ENCODE data around the gene PRH1.

PRH1 gene

GRCh38 chr12:10853776-10854175 is 30.3 kb downstream of the PRH1 start:
- H3K9me3 ChIP-seq = no peaks in the 10 kb centered on the region; the same call in 1 of the 2 replicates
- no peaks in the 10 kb centered on the region for H3K4me1 ChIP-seq
- H3K4me3 ChIP-seq (ENCODE audit: low read depth, low read length) = no peak overlapping the region
- TF ChIP-seq, protein P1, sequence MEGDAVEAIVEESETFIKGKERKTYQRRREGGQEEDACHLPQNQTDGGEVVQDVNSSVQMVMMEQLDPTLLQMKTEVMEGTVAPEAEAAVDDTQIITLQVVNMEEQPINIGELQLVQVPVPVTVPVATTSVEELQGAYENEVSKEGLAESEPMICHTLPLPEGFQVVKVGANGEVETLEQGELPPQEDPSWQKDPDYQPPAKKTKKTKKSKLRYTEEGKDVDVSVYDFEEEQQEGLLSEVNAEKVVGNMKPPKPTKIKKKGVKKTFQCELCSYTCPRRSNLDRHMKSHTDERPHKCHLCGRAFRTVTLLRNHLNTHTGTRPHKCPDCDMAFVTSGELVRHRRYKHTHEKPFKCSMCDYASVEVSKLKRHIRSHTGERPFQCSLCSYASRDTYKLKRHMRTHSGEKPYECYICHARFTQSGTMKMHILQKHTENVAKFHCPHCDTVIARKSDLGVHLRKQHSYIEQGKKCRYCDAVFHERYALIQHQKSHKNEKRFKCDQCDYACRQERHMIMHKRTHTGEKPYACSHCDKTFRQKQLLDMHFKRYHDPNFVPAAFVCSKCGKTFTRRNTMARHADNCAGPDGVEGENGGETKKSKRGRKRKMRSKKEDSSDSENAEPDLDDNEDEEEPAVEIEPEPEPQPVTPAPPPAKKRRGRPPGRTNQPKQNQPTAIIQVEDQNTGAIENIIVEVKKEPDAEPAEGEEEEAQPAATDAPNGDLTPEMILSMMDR (IDR thresholded peaks at IDR 0.05; ENCODE audit: low read depth, low read length) = no peak
- DNase-seq = no peak
- H3K27me3 ChIP-seq = no peaks in the 10 kb centered on the region
- 0 out of 2 replicates have a peak, but pooled peaks cover 3% of the 10 kb centered on the region for H3K36me3 ChIP-seq

DNA sequence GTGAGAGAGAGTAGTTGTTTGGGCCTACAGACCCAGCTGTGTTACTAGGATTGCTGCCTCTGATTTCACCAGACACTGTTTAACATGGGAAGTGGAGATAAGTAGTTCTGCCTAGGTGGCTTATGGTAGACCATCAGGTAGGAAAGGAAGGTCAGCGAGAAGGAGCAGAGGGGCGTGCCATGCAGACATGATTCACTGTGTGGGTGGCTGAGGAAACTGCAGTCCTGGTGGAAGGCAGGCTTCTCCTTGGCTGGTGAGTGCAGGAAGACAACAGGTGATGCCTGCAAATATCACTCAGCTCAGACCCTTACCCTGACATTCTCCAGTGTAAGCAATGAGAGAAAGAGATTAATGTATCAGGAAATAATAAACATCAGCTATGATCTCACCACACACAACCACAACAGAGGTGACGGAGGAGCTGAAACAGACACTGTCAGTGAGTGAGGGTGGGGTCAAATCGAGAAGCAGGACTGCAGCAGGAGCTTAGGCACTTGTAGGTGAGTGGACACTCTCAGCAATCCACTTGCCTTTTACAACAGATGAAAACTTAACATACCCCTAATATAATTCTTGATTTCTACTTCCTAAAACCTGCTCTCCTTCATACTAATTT is 32.7 kb downstream of the PRH1 start:
- H3K27me3 ChIP-seq = no peaks in the 10 kb centered on the region

GRCh38 chr12:10849425-10849878 is 34.6 kb downstream of the PRH1 start, which contains the start of gene PRR4:
PRR4 (minus strand) TSS chr12:10849475; CDS start chr12:10849437, 38 bp downstream.
- H3K4me1 ChIP-seq = no peaks in the 10 kb centered on the region
- H3K9me3 ChIP-seq = no peaks in the 10 kb centered on the region
- H3K27me3 ChIP-seq = no peaks in the 10 kb centered on the region
- TF ChIP-seq, protein P1 (IDR thresholded peaks at IDR 0.05; ENCODE audit: low read depth, low read length) = no peak
- H3K36me3 ChIP-seq = no peaks in the 10 kb centered on the region
- no peak within 1 kb of the TSS for H3K4me3 ChIP-seq (ENCODE audit: low read depth, low read length)
- DNase-seq = no peak

More for the DNA sequence above, 32.7 kb downstream of the PRH1 start:
- H3K9me3 ChIP-seq = no peaks in the 10 kb centered on the region
- TF ChIP-seq, protein P1 (IDR thresholded peaks at IDR 0.05; ENCODE audit: low read depth, low read length) = no peak
- H3K4me3 ChIP-seq (ENCODE audit: low read depth, low read length) = no peak overlapping the region
- H3K4me1 ChIP-seq = no peaks in the 10 kb centered on the region
- no peak for DNase-seq
- no peaks in the 10 kb centered on the region for H3K36me3 ChIP-seq

GRCh38 chr12:10847744-10848143 is 36.3 kb downstream of the PRH1 start:
- TF ChIP-seq, protein P1 (IDR thresholded peaks at IDR 0.05; ENCODE audit: low read depth, low read length) = no peak
- no peaks in the 10 kb centered on the region for H3K4me1 ChIP-seq
- H3K4me3 ChIP-seq (ENCODE audit: low read depth, low read length) = no peak overlapping the region
- H3K9me3 ChIP-seq = no peaks in the 10 kb centered on the region
- no peaks in the 10 kb centered on the region for H3K27me3 ChIP-seq
- H3K36me3 ChIP-seq = no peaks in the 10 kb centered on the region
- no peak for DNase-seq

DNA sequence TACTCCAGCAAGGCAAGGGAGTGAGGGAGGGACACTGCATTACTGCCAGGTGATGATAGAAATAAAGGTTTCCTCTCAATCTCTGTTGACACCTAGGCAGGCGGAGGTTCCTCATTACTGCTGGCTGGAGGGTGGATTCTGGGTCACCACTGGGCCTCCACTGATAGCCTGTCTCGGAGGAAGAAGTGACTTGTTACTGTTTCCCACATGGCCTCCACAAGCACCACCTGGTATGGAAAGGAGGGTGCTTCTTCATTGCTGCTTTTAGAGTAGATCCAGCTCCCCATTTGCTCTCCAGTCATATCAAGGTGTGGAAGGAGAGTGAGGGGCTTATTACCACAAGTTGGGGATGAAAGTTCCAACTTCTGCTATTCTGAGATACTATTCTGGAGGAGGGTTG is 41.2 kb downstream of the PRH1 start:
- Histone ChIP-seq H3K4me3 (ENCODE audit: low read depth, low read length) (no peak overlapping the region), H3K27me3 (no peaks in the 10 kb centered on the region), H3K36me3 (no peaks in the 10 kb centered on the region), H3K9me3 (no peaks in the 10 kb centered on the region), H3K4me1 (no peaks in the 10 kb centered on the region)
- no peak for DNase-seq
- TF ChIP-seq, protein P1 (IDR thresholded peaks at IDR 0.05; ENCODE audit: low read depth, low read length) = no peak

GRCh38 chr12:10838461-10838860 is 45.6 kb downstream of the PRH1 start:
- no peaks in the 10 kb centered on the region for H3K9me3 ChIP-seq
- no peaks in the 10 kb centered on the region for H3K4me1 ChIP-seq
- no peaks in the 10 kb centered on the region for H3K27me3 ChIP-seq
- no peak for DNase-seq
- TF ChIP-seq, protein P1 (IDR thresholded peaks at IDR 0.05; ENCODE audit: low read depth, low read length) = no peak
- no peaks in the 10 kb centered on the region for H3K36me3 ChIP-seq
- no peak overlapping the region for H3K4me3 ChIP-seq (ENCODE audit: low read depth, low read length)
